ENCODE data around the gene TRIM37. TPM values are rescaled to one million over a fixed set of nuclear protein-coding genes. Genes with fewer than 3 reads are reported as not detected.

TRIM37 gene
- total RNA-seq, 1 donor from 2014 or later = 31.4 TPM

DNA sequence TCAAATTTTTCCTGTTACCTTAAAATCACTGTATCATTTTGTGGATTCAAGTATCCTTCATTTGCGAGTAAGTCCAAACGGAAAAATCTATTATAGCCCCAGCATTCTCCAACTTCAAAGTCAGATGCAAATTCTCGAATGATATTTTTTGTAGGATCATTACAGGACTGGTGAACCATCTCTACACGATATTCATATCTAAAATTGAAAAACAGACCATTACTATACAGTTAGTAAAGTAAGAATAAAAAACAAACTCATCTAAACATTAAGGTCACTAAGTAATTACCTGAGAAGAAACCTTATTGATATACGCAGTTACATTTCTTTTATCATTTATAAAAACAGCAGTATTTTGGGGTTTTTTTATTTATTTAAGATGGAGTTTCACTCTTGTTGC is 49.8 kb downstream of the TRIM37 start:
- H3K4me3 Mint-ChIP-seq (ENCODE audit: low read depth) = no peak overlapping the region
- H3K4me1 Mint-ChIP-seq (ENCODE audit: low read depth) = peaks cover 3% of the 10 kb centered on the region
- peaks cover 47% of the 10 kb centered on the region for H3K36me3 Mint-ChIP-seq (ENCODE audit: low read depth)
- H3K27me3 Mint-ChIP-seq (ENCODE audit: low read depth) = no peaks in the 10 kb centered on the region
- no peak overlapping the region for H3K27ac Mint-ChIP-seq
- intact Hi-C loops (cut with micrococcal nuclease) = no loop called here
- DNase-seq (ENCODE audit: low spot score) = no peak
- no peaks in the 10 kb centered on the region for H3K9me3 Mint-ChIP-seq

GRCh38 chr17:59049798-59050197 is 56.9 kb downstream of the TRIM37 start:
- H3K27me3 Mint-ChIP-seq (ENCODE audit: low read depth) = no peaks in the 10 kb centered on the region
- intact Hi-C loops (cut with micrococcal nuclease) = no loop called here
- no peak for DNase-seq (ENCODE audit: low spot score)
- H3K4me1 Mint-ChIP-seq (ENCODE audit: low read depth) = no peaks in the 10 kb centered on the region
- H3K4me3 Mint-ChIP-seq (ENCODE audit: low read depth) = no peak overlapping the region
- no peaks in the 10 kb centered on the region for H3K9me3 Mint-ChIP-seq
- peaks cover 41% of the 10 kb centered on the region for H3K36me3 Mint-ChIP-seq (ENCODE audit: low read depth)
- no peak overlapping the region for H3K27ac Mint-ChIP-seq

DNA sequence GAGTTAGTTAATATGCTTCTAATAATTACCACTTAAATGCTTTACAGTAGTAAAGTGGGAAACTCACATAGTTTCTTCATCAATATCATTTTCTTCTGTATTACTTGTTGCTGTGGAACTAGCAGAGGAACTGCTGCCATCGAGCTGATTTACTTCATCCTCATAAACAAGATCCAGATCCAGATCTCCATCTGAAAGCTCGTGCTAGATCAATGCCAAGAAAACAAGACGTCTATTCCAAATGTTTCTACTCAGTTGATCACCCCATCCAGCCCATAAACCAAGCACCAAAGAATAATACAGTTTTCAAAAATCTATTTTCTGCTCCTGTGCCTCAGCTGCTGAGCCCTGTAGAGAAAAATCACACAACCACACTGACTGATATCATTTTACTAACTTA is 59.1 kb downstream of the TRIM37 start:
- Mint-ChIP-seq H3K9me3 (no peaks in the 10 kb centered on the region), H3K27ac (no peak overlapping the region), H3K4me1 (ENCODE audit: low read depth) (no peaks in the 10 kb centered on the region), H3K27me3 (ENCODE audit: low read depth) (no peaks in the 10 kb centered on the region), H3K36me3 (ENCODE audit: low read depth) (peaks cover 46% of the 10 kb centered on the region), H3K4me3 (ENCODE audit: low read depth) (no peak overlapping the region)
- intact Hi-C loops (cut with micrococcal nuclease) = no loop called here
- DNase-seq (ENCODE audit: low spot score) = no peak

DNA sequence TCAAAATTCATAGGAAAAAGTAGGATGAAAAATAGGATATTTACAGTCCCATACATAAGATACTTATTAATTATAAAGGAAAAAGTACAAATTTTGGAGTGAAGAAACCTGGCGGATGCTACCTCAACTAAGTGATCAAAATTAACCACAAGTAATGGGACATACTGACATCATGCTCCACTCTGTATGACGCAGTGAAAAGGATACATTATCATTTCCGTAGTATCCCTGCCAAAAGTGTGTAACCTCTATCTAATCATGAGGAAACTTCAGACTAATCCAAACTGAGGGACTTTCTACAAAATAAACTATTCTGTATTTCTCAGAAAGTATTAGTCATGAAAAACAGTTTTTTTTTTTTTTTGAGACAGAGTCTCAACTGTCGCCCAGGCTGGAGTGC is 60.5 kb downstream of the TRIM37 start:
- no peaks in the 10 kb centered on the region for H3K27me3 Mint-ChIP-seq (ENCODE audit: low read depth)
- H3K36me3 Mint-ChIP-seq (ENCODE audit: low read depth) = peaks cover 46% of the 10 kb centered on the region
- no peak overlapping the region for H3K4me3 Mint-ChIP-seq (ENCODE audit: low read depth)
- no peak for DNase-seq (ENCODE audit: low spot score)
- H3K4me1 Mint-ChIP-seq (ENCODE audit: low read depth) = no peaks in the 10 kb centered on the region
- no peak overlapping the region for H3K27ac Mint-ChIP-seq
- no peaks in the 10 kb centered on the region for H3K9me3 Mint-ChIP-seq
- intact Hi-C loops (cut with micrococcal nuclease) = no loop called here

DNA sequence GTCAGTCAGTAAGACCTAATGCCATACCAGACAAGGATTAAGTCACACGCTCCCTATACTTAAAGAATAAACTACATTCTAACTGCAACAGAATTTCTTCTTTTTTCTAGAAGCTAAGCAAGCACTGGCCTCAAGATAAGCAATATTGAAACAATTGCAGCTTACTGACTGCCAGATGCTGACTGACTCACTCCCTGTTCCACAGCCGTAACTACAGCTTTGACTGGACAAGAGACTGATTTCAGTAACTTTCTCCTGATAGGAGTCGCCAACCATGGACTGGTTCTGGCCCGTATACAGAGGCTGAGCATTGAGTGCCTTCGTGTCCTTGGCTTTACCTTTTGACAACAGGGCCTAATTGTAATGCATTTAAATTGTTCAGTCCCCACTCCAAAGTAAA is 67.9 kb downstream of the TRIM37 start:
- H3K27ac Mint-ChIP-seq = no peak overlapping the region
- H3K4me1 Mint-ChIP-seq (ENCODE audit: low read depth) = peaks cover 6% of the 10 kb centered on the region
- H3K4me3 Mint-ChIP-seq (ENCODE audit: low read depth) = no peak overlapping the region
- no peaks in the 10 kb centered on the region for H3K9me3 Mint-ChIP-seq
- peaks cover 56% of the 10 kb centered on the region for H3K36me3 Mint-ChIP-seq (ENCODE audit: low read depth)
- no peak for DNase-seq (ENCODE audit: low spot score)
- H3K27me3 Mint-ChIP-seq (ENCODE audit: low read depth) = no peaks in the 10 kb centered on the region
- intact Hi-C loops (cut with micrococcal nuclease) = no loop called here

- H3K27me3 Mint-ChIP-seq (ENCODE audit: low read depth) = no peaks in the 10 kb centered on the region
- DNase-seq (ENCODE audit: low spot score) = no peak
- H3K9me3 Mint-ChIP-seq = no peaks in the 10 kb centered on the region
- H3K36me3 Mint-ChIP-seq (ENCODE audit: low read depth) = peaks cover 48% of the 10 kb centered on the region
- H3K4me3 Mint-ChIP-seq (ENCODE audit: low read depth) = no peak overlapping the region
- H3K27ac Mint-ChIP-seq = no peak overlapping the region
- H3K4me1 Mint-ChIP-seq (ENCODE audit: low read depth) = peaks cover 6% of the 10 kb centered on the region
- intact Hi-C loops (cut with micrococcal nuclease) = no loop called here
These were observed 68.7 kb downstream of the TRIM37 start for GRCh38 chr17:59037960-59038359.

- no peaks in the 10 kb centered on the region for H3K27me3 Mint-ChIP-seq (ENCODE audit: low read depth)
- H3K36me3 Mint-ChIP-seq (ENCODE audit: low read depth) = peaks cover 46% of the 10 kb centered on the region
- H3K4me1 Mint-ChIP-seq (ENCODE audit: low read depth) = peaks cover 6% of the 10 kb centered on the region
- intact Hi-C loops (cut with micrococcal nuclease) = no loop called here
- no peak overlapping the region for H3K4me3 Mint-ChIP-seq (ENCODE audit: low read depth)
- no peaks in the 10 kb centered on the region for H3K9me3 Mint-ChIP-seq
- no peak overlapping the region for H3K27ac Mint-ChIP-seq
- no peak for DNase-seq (ENCODE audit: low spot score)
These were observed 75.9 kb downstream of the TRIM37 start for GRCh38 chr17:59030811-59031210.

- Mint-ChIP-seq H3K36me3 (ENCODE audit: low read depth) (peaks cover 42% of the 10 kb centered on the region), H3K9me3 (no peaks in the 10 kb centered on the region), H3K4me1 (ENCODE audit: low read depth) (peaks cover 6% of the 10 kb centered on the region), H3K4me3 (ENCODE audit: low read depth) (no peak overlapping the region), H3K27me3 (ENCODE audit: low read depth) (no peaks in the 10 kb centered on the region), H3K27ac (no peak overlapping the region)
- no peak for DNase-seq (ENCODE audit: low spot score)
- intact Hi-C loops (cut with micrococcal nuclease) = no loop called here
These were observed 78.4 kb downstream of the TRIM37 start for GRCh38 chr17:59028328-59028727.

DNA sequence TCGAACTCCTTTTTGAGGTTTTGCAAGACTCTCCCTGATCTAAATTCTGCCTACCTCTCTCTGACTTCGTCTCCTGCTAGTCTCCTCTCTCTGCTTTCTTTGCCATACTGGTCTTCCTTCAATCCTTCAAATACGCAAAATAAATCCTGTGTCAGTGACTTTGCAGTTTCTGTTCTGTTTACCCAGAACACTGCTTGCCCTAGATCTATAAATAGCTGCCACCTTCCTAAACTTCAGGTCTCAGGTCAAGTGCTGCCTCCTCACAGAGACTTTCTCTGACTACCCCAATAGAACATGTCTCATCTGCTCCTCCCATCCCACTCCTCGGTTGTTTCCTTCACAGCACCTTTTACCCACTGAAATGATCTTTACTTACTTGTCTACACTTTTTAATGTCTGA is 78.9 kb downstream of the TRIM37 start:
- Mint-ChIP-seq H3K27me3 (ENCODE audit: low read depth) (no peaks in the 10 kb centered on the region), H3K36me3 (ENCODE audit: low read depth) (peaks cover 41% of the 10 kb centered on the region), H3K4me1 (ENCODE audit: low read depth) (peaks cover 6% of the 10 kb centered on the region), H3K9me3 (no peaks in the 10 kb centered on the region), H3K4me3 (ENCODE audit: low read depth) (no peak overlapping the region), H3K27ac (peak overlapping the region; percentile 5)
- no peak for DNase-seq (ENCODE audit: low spot score)
- intact Hi-C loops (cut with micrococcal nuclease) = no loop called here

DNA sequence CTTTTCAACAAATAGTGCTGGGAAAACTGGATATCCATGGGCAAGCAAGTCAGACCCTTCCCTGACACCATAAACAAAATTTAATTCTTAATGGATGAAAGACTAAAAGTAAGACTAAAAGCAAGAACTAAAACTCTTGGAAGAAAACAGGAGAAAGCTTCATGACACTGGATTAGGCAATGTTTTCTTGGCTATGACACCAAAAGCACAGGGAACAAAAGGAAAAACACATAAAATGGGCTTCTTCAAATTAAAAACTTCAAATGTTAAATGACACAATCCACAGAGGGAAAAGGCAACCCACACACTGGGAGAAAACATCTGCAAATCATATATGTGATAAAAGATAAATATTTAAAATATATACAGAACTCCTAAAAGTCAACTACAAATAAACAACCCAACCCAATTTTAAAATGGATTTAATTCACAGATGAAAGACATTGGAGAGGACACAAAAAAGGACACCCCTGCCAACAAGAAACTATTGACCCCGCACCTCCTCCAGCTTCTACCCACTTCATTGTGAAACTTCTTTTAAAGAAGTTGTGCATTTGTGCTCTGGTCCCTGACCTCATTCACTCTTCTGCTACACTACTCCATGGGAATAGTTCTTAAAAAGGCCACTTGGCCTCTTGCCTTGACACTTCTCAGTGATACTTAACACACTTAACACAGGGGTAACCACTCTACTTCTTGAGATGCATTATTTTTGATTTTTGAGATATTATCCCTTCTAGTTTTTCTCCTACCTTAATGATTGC is 80.3 kb downstream of the TRIM37 start:
- Mint-ChIP-seq H3K4me3 (ENCODE audit: low read depth) (no peak overlapping the region), H3K4me1 (ENCODE audit: low read depth) (peaks cover 6% of the 10 kb centered on the region), H3K9me3 (peaks cover 1% of the 10 kb centered on the region), H3K36me3 (ENCODE audit: low read depth) (peaks cover 39% of the 10 kb centered on the region), H3K27ac (no peak overlapping the region), H3K27me3 (ENCODE audit: low read depth) (no peaks in the 10 kb centered on the region)
- intact Hi-C loops (cut with micrococcal nuclease) = no loop called here
- DNase-seq (ENCODE audit: low spot score) = no peak

DNA sequence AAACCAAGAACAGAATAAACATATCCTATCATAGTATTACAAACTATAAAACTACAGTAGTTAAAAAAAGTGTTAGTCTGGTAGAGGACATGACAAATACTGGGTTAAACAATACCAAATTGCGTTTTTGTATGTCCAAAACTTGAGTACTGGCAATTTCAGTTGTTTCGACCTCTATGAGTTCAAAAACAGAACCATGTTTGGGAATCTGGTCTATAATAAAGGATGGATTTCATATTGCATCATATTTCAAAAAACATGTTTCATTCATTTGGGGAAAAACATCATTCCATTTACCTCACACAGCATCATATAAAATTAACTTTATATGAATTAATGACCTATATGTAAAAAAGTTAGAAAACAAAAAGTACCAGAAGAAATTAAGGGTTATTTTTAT is 81.8 kb downstream of the TRIM37 start:
- H3K4me1 Mint-ChIP-seq (ENCODE audit: low read depth) = peaks cover 6% of the 10 kb centered on the region
- H3K36me3 Mint-ChIP-seq (ENCODE audit: low read depth) = peaks cover 48% of the 10 kb centered on the region
- no peak overlapping the region for H3K4me3 Mint-ChIP-seq (ENCODE audit: low read depth)
- no peak for DNase-seq (ENCODE audit: low spot score)
- H3K9me3 Mint-ChIP-seq = peaks cover 4% of the 10 kb centered on the region
- intact Hi-C loops (cut with micrococcal nuclease) = no loop called here
- no peak overlapping the region for H3K27ac Mint-ChIP-seq
- H3K27me3 Mint-ChIP-seq (ENCODE audit: low read depth) = no peaks in the 10 kb centered on the region

DNA sequence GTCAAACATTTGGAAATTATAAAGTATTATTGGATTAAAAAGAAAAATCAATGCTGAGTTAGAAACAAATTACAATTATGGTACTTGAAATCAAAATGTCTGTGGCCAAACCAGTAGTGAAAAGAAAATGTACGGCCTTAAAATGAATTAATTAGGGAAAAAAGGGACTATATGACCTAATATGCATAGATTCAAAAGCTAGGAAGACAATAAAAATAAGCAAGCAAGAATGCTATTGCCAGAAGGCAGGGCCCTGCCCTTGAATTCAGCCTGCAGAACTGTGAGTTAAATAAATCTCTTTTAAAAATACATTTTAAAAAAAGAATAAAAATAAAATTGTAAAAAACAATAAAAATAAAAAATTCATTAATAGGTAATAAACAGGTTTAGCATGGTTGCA is 88.7 kb downstream of the TRIM37 start:
- H3K27ac Mint-ChIP-seq = no peak overlapping the region
- intact Hi-C loops (cut with micrococcal nuclease) = no loop called here
- no peak overlapping the region for H3K4me3 Mint-ChIP-seq (ENCODE audit: low read depth)

DNA sequence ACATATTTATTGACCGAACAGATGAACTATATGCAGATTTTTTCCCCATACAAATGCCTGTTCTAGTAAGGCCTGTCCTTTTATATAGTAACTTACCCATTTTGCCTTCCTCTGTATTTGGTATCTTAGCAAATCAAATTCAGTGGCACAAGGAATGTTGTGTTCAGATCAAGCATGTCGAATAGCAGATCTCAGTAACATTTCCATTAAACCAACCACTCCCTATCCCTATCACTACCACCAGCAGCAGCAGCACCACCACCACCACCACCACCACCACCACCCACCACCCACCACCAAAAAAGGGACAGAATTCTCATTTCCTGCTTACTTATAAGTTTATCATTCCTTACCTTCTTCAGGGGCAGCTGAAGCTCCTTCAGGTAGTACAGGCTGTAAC is 94.7 kb downstream of the TRIM37 start:
- intact Hi-C loops (cut with micrococcal nuclease) = no loop called here
- no peak overlapping the region for H3K27ac Mint-ChIP-seq
- no peak overlapping the region for H3K4me3 Mint-ChIP-seq (ENCODE audit: low read depth)
- H3K9me3 Mint-ChIP-seq = no peaks in the 10 kb centered on the region
- H3K27me3 Mint-ChIP-seq (ENCODE audit: low read depth) = no peaks in the 10 kb centered on the region
- DNase-seq (ENCODE audit: low spot score) = no peak
- no peaks in the 10 kb centered on the region for H3K4me1 Mint-ChIP-seq (ENCODE audit: low read depth)
- H3K36me3 Mint-ChIP-seq (ENCODE audit: low read depth) = peaks cover 28% of the 10 kb centered on the region

More for the DNA sequence above, 88.7 kb downstream of the TRIM37 start:
- H3K27me3 Mint-ChIP-seq (ENCODE audit: low read depth) = no peaks in the 10 kb centered on the region
- H3K9me3 Mint-ChIP-seq = peaks cover 4% of the 10 kb centered on the region
- no peak for DNase-seq (ENCODE audit: low spot score)
- H3K36me3 Mint-ChIP-seq (ENCODE audit: low read depth) = peaks cover 33% of the 10 kb centered on the region
- H3K4me1 Mint-ChIP-seq (ENCODE audit: low read depth) = no peaks in the 10 kb centered on the region

DNA sequence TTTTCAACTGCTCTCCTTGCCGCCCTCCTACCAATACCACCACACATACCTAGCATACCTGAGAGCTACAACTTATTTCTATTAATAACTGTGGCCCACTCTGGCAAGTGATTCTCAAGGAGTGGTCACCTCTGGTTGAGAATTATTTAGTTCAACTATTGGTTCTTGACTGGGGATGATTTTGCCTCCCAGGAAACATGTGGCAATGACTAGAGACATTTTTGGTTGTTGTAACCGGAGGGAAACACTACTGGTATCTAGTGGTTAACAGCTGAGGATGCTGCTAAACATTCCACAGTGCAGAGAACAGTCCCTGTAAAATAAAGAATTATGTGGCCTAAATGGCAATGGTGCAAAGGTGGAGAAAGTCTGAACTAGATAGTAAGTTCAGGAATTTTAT is 96.7 kb downstream of the TRIM37 start:
- Mint-ChIP-seq H3K9me3 (no peaks in the 10 kb centered on the region), H3K4me1 (ENCODE audit: low read depth) (no peaks in the 10 kb centered on the region), H3K27ac (no peak overlapping the region)

More for the DNA sequence above, 96.7 kb downstream of the TRIM37 start:
- Mint-ChIP-seq H3K36me3 (ENCODE audit: low read depth) (peaks cover 28% of the 10 kb centered on the region), H3K4me3 (ENCODE audit: low read depth) (no peak overlapping the region), H3K27me3 (ENCODE audit: low read depth) (no peaks in the 10 kb centered on the region)
- DNase-seq (ENCODE audit: low spot score) = no peak
- intact Hi-C loops (cut with micrococcal nuclease) = no loop called here

Measured in activated T-helper 2 cell treated with anti-CD3 and anti-CD28 coated beads, Interferon-gamma antibody, Interleukin-2, Interleukin-4, amounts not matched to agents 10 μg/mL and 5 μg/mL and 100 μg/mL, durations not matched to agents 14 hours and 24 hours and 36 hours (primary cell).